ENCODE data around the gene JOSD2. TPM values are rescaled to one million over a fixed set of nuclear protein-coding genes. Genes with fewer than 3 reads are reported as not detected.
A peak's percentile ranks its signal among the peaks of the same experiment; 100 is the strongest.

Gene JOSD2
- total RNA-seq, 1 experiment from 2014 or later: 40.9 TPM

DNA sequence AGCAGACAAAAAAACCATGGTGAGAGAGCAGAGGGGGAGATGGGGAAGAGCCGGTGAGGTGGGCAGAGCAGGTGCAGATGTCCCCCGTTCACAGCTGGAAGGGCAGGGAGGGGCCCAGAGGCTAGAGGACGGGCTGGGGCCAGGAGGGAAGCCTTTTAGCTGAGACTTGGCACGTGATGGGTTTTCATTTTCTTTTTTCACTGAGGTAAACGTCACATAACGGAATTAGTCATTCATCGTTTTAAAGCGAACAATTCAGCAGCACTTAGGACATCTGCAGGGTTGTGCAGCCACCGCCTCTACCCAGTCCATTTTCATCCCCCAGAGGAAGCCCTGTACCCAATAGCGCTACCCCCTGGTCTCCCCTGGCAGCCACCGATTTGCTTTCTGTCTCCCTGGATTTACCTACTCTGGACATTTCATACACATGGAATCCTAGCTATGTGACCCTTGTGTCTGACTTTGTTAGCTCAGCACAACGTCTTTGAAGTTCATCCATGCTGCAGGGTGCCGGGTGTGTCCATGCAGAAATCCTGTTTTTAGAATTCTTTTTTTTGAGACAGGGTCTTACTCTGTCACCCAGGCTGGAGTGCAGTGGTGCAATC is 50.7 kb downstream of the JOSD2 start:
- Histone ChIP-seq H3K27me3 (ENCODE audit: insufficient read depth, low read length) (no peaks in the 10 kb centered on the region), H3K4me2 (ENCODE audit: low read length) (peak overlapping the region; percentile 73), H3K9ac (ENCODE audit: low read length) (no peak overlapping the region), H3K9me2 (ENCODE audit: insufficient read depth) (no peaks in the 10 kb centered on the region), H3K27ac (ENCODE audit: low read depth, low read length) (no peak overlapping the region), H3K4me3 (replicated peaks in 1 of 2; ENCODE audit: low read depth in 1 of 2, low read length in 2 of 2) (peak overlapping the region in 1 of 2 experiments; percentile 1; a peak in 1 of 4 replicates), H4K20me1 (ENCODE audit: insufficient read depth) (no peaks in the 10 kb centered on the region), H3K36me3 (ENCODE audit: control insufficient read depth in 1 of 2, insufficient read depth in 2 of 2, low read length in 2 of 2) (no peaks in the 10 kb centered on the region), H3K79me2 (ENCODE audit: insufficient read depth, low read length) (no peaks in the 10 kb centered on the region), H3K9me3 (ENCODE audit: control insufficient read depth in 1 of 2, insufficient read depth in 1 of 2, low read depth in 1 of 2, low read length in 2 of 2) (no peaks in the 10 kb centered on the region), H2AFZ (ENCODE audit: low read depth, low read length, poor library complexity, severe bottlenecking) (peak overlapping the region; percentile 97), H3K4me1 (ENCODE audit: control insufficient read depth in 1 of 2, insufficient read depth in 2 of 2, low read length in 2 of 2) (peaks cover 7 to 26% of the 10 kb centered on the region in 2 experiments)
- CTCF ChIA-PET: interaction anchor here (1.2 to 1.6 kb wide), 4 partner anchors 14 to 103 kb away, joined by 3 to 9 read pairs (median 6); partner anchors contain the start of gene NR1H2
- ATAC-seq: peak; percentile 57
- TF ChIP-seq SIN3A (IDR thresholded peaks at IDR 0.05; ENCODE audit: low read depth): no peak
- no peak for TF ChIP-seq FOSL1 (IDR thresholded peaks at IDR 0.05; ENCODE audit: low read depth)
- TF ChIP-seq POLR2A (IDR thresholded peaks at IDR 0.05; ENCODE audit: borderline replicate concordance, extremely low read depth, insufficient read depth, insufficient read length): no peak
- TF ChIP-seq, protein P1, sequence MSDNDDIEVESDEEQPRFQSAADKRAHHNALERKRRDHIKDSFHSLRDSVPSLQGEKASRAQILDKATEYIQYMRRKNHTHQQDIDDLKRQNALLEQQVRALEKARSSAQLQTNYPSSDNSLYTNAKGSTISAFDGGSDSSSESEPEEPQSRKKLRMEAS (IDR thresholded peaks at IDR 0.05): no peak
- no peak for TF ChIP-seq SRF (IDR thresholded peaks at IDR 0.05; ENCODE audit: low read depth)
- no peak for TF ChIP-seq ZNF274 (IDR thresholded peaks at IDR 0.05; ENCODE audit: low read depth, low read length)
- no peak for TF ChIP-seq EZH2 (IDR thresholded peaks at IDR 0.05)
- TF ChIP-seq JUND (IDR thresholded peaks at IDR 0.05): no peak
- no peak for TF ChIP-seq SP1 (IDR thresholded peaks at IDR 0.05; ENCODE audit: low read depth)
- no peak for TF ChIP-seq ZFX (IDR thresholded peaks at IDR 0.05)
- no peak for DNase-seq (ENCODE audit: low read depth, low spot score)
- POLR2A ChIA-PET: interaction anchor here (0.9 to 1.5 kb wide), 2 partner anchors 76 to 91 kb away, joined by 4 read pairs; partner anchors contain the start of gene POLD1
- BruUV-seq (replicated peaks): no TSS peak
- intact Hi-C loops (cut with micrococcal nuclease): loop anchor here (2.0 kb wide), 1 partner anchor 103 kb away; no protein-coding TSS in a partner anchor
- RAD21 ChIA-PET (ENCODE audit: low non-redundant PET in 1 of 2, low total read pairs in 2 of 2, uncharacterized antibody in 2 of 2, unreplicated experiment in 2 of 2): interaction anchor here (0.6 to 0.9 kb wide), 2 partner anchors 91 to 96 kb away, joined by 3 to 5 read pairs; no protein-coding TSS in a partner anchor

DNA sequence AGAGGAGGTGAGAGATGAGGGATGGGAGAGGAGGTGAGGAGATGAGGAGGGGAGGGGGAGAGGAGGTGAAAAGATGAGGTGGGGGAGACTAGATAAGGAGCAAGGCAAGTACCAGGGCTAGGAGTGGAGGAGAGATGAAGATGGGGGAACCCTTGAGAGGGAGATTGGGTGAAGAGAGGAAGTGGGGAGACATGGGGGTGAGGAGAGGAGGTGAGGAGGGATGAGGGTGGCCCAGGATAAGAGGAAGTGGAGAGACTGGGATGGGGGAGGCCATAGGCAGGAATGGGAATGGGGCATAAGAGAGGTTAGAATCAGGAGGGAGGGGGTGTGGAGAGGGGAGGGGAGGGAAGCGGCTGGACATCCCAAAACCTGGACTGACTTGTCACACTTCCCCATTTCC is 51.4 kb downstream of the JOSD2 start:
- ChIA-PET POLR2A (no interaction called here), RAD21 (ENCODE audit: low non-redundant PET in 1 of 2, low total read pairs in 2 of 2, uncharacterized antibody in 2 of 2, unreplicated experiment in 2 of 2) (no interaction called here), CTCF (no interaction called here)
- no peak overlapping the region for H2AFZ ChIP-seq (ENCODE audit: low read depth, low read length, poor library complexity, severe bottlenecking)
- no peaks in the 10 kb centered on the region for H3K9me2 ChIP-seq (ENCODE audit: insufficient read depth)
- DNase-seq (ENCODE audit: low read depth, low spot score) (no peak), ATAC-seq (no peak)
- H3K36me3 ChIP-seq (ENCODE audit: control insufficient read depth in 1 of 2, insufficient read depth in 2 of 2, low read length in 2 of 2): no peaks in the 10 kb centered on the region
- H3K9ac ChIP-seq (ENCODE audit: low read length): no peak overlapping the region
- intact Hi-C loops (cut with micrococcal nuclease): loop anchor here (2.0 kb wide), 1 partner anchor 103 kb away; no protein-coding TSS in a partner anchor
- no peak overlapping the region for H3K4me3 ChIP-seq (replicated peaks in 1 of 2; ENCODE audit: low read depth in 1 of 2, low read length in 2 of 2)
- no TSS peak for BruUV-seq (replicated peaks)
- no peak overlapping the region for H3K27ac ChIP-seq (ENCODE audit: low read depth, low read length)
- peaks cover 7 to 26% of the 10 kb centered on the region in 2 experiments for H3K4me1 ChIP-seq (ENCODE audit: control insufficient read depth in 1 of 2, insufficient read depth in 2 of 2, low read length in 2 of 2)
- H3K79me2 ChIP-seq (ENCODE audit: insufficient read depth, low read length): no peaks in the 10 kb centered on the region
- no peaks in the 10 kb centered on the region for H3K27me3 ChIP-seq (ENCODE audit: insufficient read depth, low read length)
- H4K20me1 ChIP-seq (ENCODE audit: insufficient read depth): no peaks in the 10 kb centered on the region
- H3K9me3 ChIP-seq (ENCODE audit: control insufficient read depth in 1 of 2, insufficient read depth in 1 of 2, low read depth in 1 of 2, low read length in 2 of 2): no peaks in the 10 kb centered on the region
- 0 out of 2 replicates have a peak overlapping the region, but pooled peaks have one; percentile 73 for H3K4me2 ChIP-seq (ENCODE audit: low read length)
- TF ChIP-seq, protein P1 (IDR thresholded peaks at IDR 0.05): no peak
- no peak for TF ChIP-seq EZH2phosphoT487 (IDR thresholded peaks at IDR 0.05; ENCODE audit: borderline replicate concordance)
- no peak for TF ChIP-seq CBX3 (IDR thresholded peaks at IDR 0.05; ENCODE audit: low read depth)
- TF ChIP-seq, protein P2, sequence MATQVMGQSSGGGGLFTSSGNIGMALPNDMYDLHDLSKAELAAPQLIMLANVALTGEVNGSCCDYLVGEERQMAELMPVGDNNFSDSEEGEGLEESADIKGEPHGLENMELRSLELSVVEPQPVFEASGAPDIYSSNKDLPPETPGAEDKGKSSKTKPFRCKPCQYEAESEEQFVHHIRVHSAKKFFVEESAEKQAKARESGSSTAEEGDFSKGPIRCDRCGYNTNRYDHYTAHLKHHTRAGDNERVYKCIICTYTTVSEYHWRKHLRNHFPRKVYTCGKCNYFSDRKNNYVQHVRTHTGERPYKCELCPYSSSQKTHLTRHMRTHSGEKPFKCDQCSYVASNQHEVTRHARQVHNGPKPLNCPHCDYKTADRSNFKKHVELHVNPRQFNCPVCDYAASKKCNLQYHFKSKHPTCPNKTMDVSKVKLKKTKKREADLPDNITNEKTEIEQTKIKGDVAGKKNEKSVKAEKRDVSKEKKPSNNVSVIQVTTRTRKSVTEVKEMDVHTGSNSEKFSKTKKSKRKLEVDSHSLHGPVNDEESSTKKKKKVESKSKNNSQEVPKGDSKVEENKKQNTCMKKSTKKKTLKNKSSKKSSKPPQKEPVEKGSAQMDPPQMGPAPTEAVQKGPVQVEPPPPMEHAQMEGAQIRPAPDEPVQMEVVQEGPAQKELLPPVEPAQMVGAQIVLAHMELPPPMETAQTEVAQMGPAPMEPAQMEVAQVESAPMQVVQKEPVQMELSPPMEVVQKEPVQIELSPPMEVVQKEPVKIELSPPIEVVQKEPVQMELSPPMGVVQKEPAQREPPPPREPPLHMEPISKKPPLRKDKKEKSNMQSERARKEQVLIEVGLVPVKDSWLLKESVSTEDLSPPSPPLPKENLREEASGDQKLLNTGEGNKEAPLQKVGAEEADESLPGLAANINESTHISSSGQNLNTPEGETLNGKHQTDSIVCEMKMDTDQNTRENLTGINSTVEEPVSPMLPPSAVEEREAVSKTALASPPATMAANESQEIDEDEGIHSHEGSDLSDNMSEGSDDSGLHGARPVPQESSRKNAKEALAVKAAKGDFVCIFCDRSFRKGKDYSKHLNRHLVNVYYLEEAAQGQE (IDR thresholded peaks at IDR 0.05; ENCODE audit: low read depth): no peak
- TF ChIP-seq, protein P3, sequence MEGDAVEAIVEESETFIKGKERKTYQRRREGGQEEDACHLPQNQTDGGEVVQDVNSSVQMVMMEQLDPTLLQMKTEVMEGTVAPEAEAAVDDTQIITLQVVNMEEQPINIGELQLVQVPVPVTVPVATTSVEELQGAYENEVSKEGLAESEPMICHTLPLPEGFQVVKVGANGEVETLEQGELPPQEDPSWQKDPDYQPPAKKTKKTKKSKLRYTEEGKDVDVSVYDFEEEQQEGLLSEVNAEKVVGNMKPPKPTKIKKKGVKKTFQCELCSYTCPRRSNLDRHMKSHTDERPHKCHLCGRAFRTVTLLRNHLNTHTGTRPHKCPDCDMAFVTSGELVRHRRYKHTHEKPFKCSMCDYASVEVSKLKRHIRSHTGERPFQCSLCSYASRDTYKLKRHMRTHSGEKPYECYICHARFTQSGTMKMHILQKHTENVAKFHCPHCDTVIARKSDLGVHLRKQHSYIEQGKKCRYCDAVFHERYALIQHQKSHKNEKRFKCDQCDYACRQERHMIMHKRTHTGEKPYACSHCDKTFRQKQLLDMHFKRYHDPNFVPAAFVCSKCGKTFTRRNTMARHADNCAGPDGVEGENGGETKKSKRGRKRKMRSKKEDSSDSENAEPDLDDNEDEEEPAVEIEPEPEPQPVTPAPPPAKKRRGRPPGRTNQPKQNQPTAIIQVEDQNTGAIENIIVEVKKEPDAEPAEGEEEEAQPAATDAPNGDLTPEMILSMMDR (IDR thresholded peaks at IDR 0.05 in 2 of 3, conservative IDR thresholded peaks at IDR 0.05 in 1 of 3; ENCODE audit: borderline replicate concordance in 1 of 3, insufficient read depth in 1 of 3, low read depth in 2 of 3, low read length in 2 of 3): no peak
- no peak for TF ChIP-seq SP1 (IDR thresholded peaks at IDR 0.05; ENCODE audit: low read depth)
- no peak for TF ChIP-seq YY1 (IDR thresholded peaks at IDR 0.05; ENCODE audit: extremely low read depth, insufficient replicate concordance, low read depth, low read length)

Data from HCT116 (cell line).